HFF-Myc (cell line): ENCODE measurements around the gene HBA1.
A peak's percentile ranks its signal among the peaks of the same experiment; 100 is the strongest.
"Not testable (repeated sequence)": the region's sequence is repeated elsewhere in the genome, so short reads cannot be mapped to it uniquely, and the experiment has no call there.

Experiments used
- DNase-seq: peaks from one replicate; pipeline ENCODE4 v3.0.0-alpha.2; 2011; ENCODE audit warnings: low read depth; ENCODE audit errors: extremely low read depth
- H3K4me3 ChIP-seq: replicated peaks from 2 replicates; pipeline ENCODE4 v1.5.1; 2011; ENCODE audit warnings: low read depth, mild to moderate bottlenecking, control low read depth, low read length
- CTCF ChIP-seq: IDR thresholded peaks from 2 replicates; pipeline ENCODE4 v1.5.1; 2012; ENCODE audit warnings: mild to moderate bottlenecking, low read depth, low read length, control low read depth; ENCODE audit errors: missing control alignments

The HBA1 gene

GRCh38 chr16:152141-153128 lies 24.0 kb upstream of the HBA1 start, which contains the start of gene HBZ:
Gene HBZ, plus strand, starts transcription at chr16:152644. Its CDS starts 266 bp downstream, at chr16:152910.
- no peak for DNase-seq
- H3K4me3 ChIP-seq: no peak within 1 kb of the TSS
- TF ChIP-seq CTCF: no peak

- H3K4me3 ChIP-seq, DNase-seq: not testable (repeated sequence)
These were observed 23.4 kb upstream of the HBA1 start for GRCh38 chr16:153129-153521.

GRCh38 chr16:153550-154216 lies 22.8 kb upstream of the HBA1 start:
- DNase-seq, H3K4me3 ChIP-seq: not testable (repeated sequence)

- peak overlapping the region; percentile 46 for H3K4me3 ChIP-seq
- no peak for DNase-seq
- no peak for TF ChIP-seq CTCF
These were observed 22.1 kb upstream of the HBA1 start for GRCh38 chr16:154217-155030.

- DNase-seq: no peak
- peak overlapping the region; percentile 46 for H3K4me3 ChIP-seq
- no peak for TF ChIP-seq CTCF
These were observed 21.5 kb upstream of the HBA1 start for GRCh38 chr16:155031-155398.

GRCh38 chr16:159136-159849 lies 17.2 kb upstream of the HBA1 start:
- TF ChIP-seq CTCF: no peak
- DNase-seq: no peak
- no peak overlapping the region for H3K4me3 ChIP-seq

- not testable (repeated sequence) for H3K4me3 ChIP-seq, DNase-seq
These were observed 16.2 kb upstream of the HBA1 start for GRCh38 chr16:160242-160641.
